ENCODE results near the gene PTGDS. TPM values are rescaled to one million over a fixed set of nuclear protein-coding genes. Genes with fewer than 3 reads are reported as not detected.

The PTGDS gene
- total RNA-seq, 2 experiments from 2014 or later = 40.6 to 41.0 TPM

- H3K4me3 ChIP-seq (ENCODE audit: low read length) = no peak overlapping the region
- H3K4me3 Mint-ChIP-seq = no peak overlapping the region
- intact Hi-C loops (cut with DNase I, micrococcal nuclease) = no loop called here
- no peak for DNase-seq
- no peak for TF ChIP-seq CTCF (IDR thresholded peaks at IDR 0.05)
- no peaks in the 10 kb centered on the region for H3K4me1 ChIP-seq (ENCODE audit: insufficient read depth, low read length)
- H3K4me1 Mint-ChIP-seq (ENCODE audit: low read depth) = no peaks in the 10 kb centered on the region
- H3K36me3 Mint-ChIP-seq (ENCODE audit: low read depth) = peaks cover 11% of the 10 kb centered on the region
- H3K27ac Mint-ChIP-seq = no peak overlapping the region
- POLR2A ChIA-PET = no interaction called here
- H3K9me3 ChIP-seq (ENCODE audit: control insufficient read depth in 1 of 2, insufficient read depth in 1 of 2, low read length in 2 of 2) = no peaks in the 10 kb centered on the region
- CTCF ChIA-PET = no interaction called here
- no peak overlapping the region for H3K27ac ChIP-seq (ENCODE audit: low read depth in 1 of 2, low read length in 2 of 2)
- H3K36me3 ChIP-seq (ENCODE audit: insufficient read depth, low read length) = peaks cover 57% of the 10 kb centered on the region
- no peaks in the 10 kb centered on the region for H3K9me3 Mint-ChIP-seq
- no peaks in the 10 kb centered on the region for H3K27me3 Mint-ChIP-seq
- no peak for ATAC-seq (ENCODE audit: poor library complexity)
- H3K27me3 ChIP-seq (ENCODE audit: control insufficient read depth in 1 of 2, insufficient read depth in 2 of 2, low read length in 2 of 2) = no peaks in the 10 kb centered on the region
Measured at GRCh38 chr9:137015540-137015930, 38.2 kb downstream of the PTGDS start.

- Histone ChIP-seq H3K4me3 (ENCODE audit: low read length) (no peak overlapping the region), H3K36me3 (ENCODE audit: insufficient read depth, low read length) (peaks cover 56% of the 10 kb centered on the region), H3K27ac (ENCODE audit: low read depth in 1 of 2, low read length in 2 of 2) (no peak overlapping the region), H3K9me3 (ENCODE audit: control insufficient read depth in 1 of 2, insufficient read depth in 1 of 2, low read length in 2 of 2) (no peaks in the 10 kb centered on the region), H3K27me3 (ENCODE audit: control insufficient read depth in 1 of 2, insufficient read depth in 2 of 2, low read length in 2 of 2) (no peaks in the 10 kb centered on the region), H3K4me1 (ENCODE audit: insufficient read depth, low read length) (no peaks in the 10 kb centered on the region)
- intact Hi-C loops (cut with DNase I, micrococcal nuclease) = no loop called here
- POLR2A ChIA-PET = no interaction called here
- Mint-ChIP-seq H3K27me3 (no peaks in the 10 kb centered on the region), H3K36me3 (ENCODE audit: low read depth) (peaks cover 11% of the 10 kb centered on the region), H3K4me3 (no peak overlapping the region), H3K4me1 (ENCODE audit: low read depth) (no peaks in the 10 kb centered on the region), H3K27ac (no peak overlapping the region), H3K9me3 (no peaks in the 10 kb centered on the region)
- CTCF ChIA-PET = no interaction called here
- ATAC-seq (ENCODE audit: poor library complexity) (no peak), DNase-seq (no peak)
- TF ChIP-seq CTCF (IDR thresholded peaks at IDR 0.05) = no peak
Measured at GRCh38 chr9:137015976-137016375, 38.7 kb downstream of the PTGDS start.

GRCh38 chr9:137016436-137016835, 39.1 kb downstream of the PTGDS start:
- no peak overlapping the region for H3K27ac Mint-ChIP-seq
- DNase-seq = no peak
- no peaks in the 10 kb centered on the region for H3K9me3 Mint-ChIP-seq
- Histone ChIP-seq H3K4me3 (ENCODE audit: low read length) (no peak overlapping the region), H3K4me1 (ENCODE audit: insufficient read depth, low read length) (peaks cover under 1% of the 10 kb centered on the region), H3K36me3 (ENCODE audit: insufficient read depth, low read length) (peaks cover 52% of the 10 kb centered on the region), H3K27ac (ENCODE audit: low read depth in 1 of 2, low read length in 2 of 2) (no peak overlapping the region), H3K9me3 (ENCODE audit: control insufficient read depth in 1 of 2, insufficient read depth in 1 of 2, low read length in 2 of 2) (no peaks in the 10 kb centered on the region), H3K27me3 (ENCODE audit: control insufficient read depth in 1 of 2, insufficient read depth in 2 of 2, low read length in 2 of 2) (no peaks in the 10 kb centered on the region)
- H3K4me1 Mint-ChIP-seq (ENCODE audit: low read depth) = no peaks in the 10 kb centered on the region
- H3K4me3 Mint-ChIP-seq = no peak overlapping the region
- H3K27me3 Mint-ChIP-seq = no peaks in the 10 kb centered on the region
- intact Hi-C loops (cut with DNase I, micrococcal nuclease) = no loop called here
- H3K36me3 Mint-ChIP-seq (ENCODE audit: low read depth) = peaks cover 7% of the 10 kb centered on the region
- CTCF ChIA-PET = no interaction called here
- POLR2A ChIA-PET = no interaction called here
- no peak for ATAC-seq (ENCODE audit: poor library complexity)
- no peak for TF ChIP-seq CTCF (IDR thresholded peaks at IDR 0.05)

All from CD4-positive, alpha-beta T cell (primary cell).